ENCODE measurements around the gene OR1F1. TPM values are rescaled to one million over a fixed set of nuclear protein-coding genes. Genes with fewer than 3 reads are reported as not detected.
A peak's percentile ranks its signal among the peaks of the same experiment; 100 is the strongest.

OR1F1 gene
- total and polyA plus RNA-seq, 9 of the 15 experiments (the other 6 are each of a cell fraction or from before 2014, with no cell fraction given) = 0.15 to 0.61 (median 0.35) TPM; not detected in 3

GRCh38 chr16:3150346-3151218, 37.4 kb upstream of the OR1F1 start (continued):
- no peak for TF ChIP-seq HBP1 (CRISPR knock-in tag; IDR thresholded peaks at IDR 0.05)
- no peak for TF ChIP-seq E2F8 (IDR thresholded peaks at IDR 0.05; ENCODE audit: low read depth, partially characterized antibody)
- TF ChIP-seq ETS1 (conservative IDR thresholded peaks at IDR 0.05; ENCODE audit: control insufficient read depth, low read depth, low read length) = peak; percentile 95
- TF ChIP-seq PHF20 (IDR thresholded peaks at IDR 0.05; ENCODE audit: partially characterized antibody) = peak; percentile 87
- peak; percentile 40; the same call in 1 of the 2 replicates for TF ChIP-seq SMARCA5 (IDR thresholded peaks at IDR 0.05)
- peak in 1 of 2 experiments; percentile 72; a peak in 1 of 4 replicates for TF ChIP-seq CSDE1 (IDR thresholded peaks at IDR 0.05)
- peak; percentile 95 for TF ChIP-seq POLR3A (IDR thresholded peaks at IDR 0.05; ENCODE audit: borderline replicate concordance, extremely low read depth, insufficient read depth, insufficient read length)
- TF ChIP-seq MEF2D (tag; conservative IDR thresholded peaks at IDR 0.05; ENCODE audit: low read depth) = 0 out of 2 replicates have a peak, but pooled peaks have one; percentile 36
- peak; percentile 95 for TF ChIP-seq SNIP1 (IDR thresholded peaks at IDR 0.05; ENCODE audit: low read depth)
- peak; percentile 57 for TF ChIP-seq SMAD4 (CRISPR knock-in tag; conservative IDR thresholded peaks at IDR 0.05)
- TF ChIP-seq POLR2G (IDR thresholded peaks at IDR 0.05; ENCODE audit: low read depth, low read length) = peak; percentile 67; the same call in 1 of the 2 replicates
- peak; percentile 94 for TF ChIP-seq POLR3G (IDR thresholded peaks at IDR 0.05; ENCODE audit: extremely low read depth, insufficient read length, insufficient replicate concordance)
- peak; percentile 68; the same call in 1 of the 2 replicates for TF ChIP-seq CTBP1 (IDR thresholded peaks at IDR 0.05; ENCODE audit: borderline replicate concordance)
- no peak for TF ChIP-seq ZNF780A (CRISPR knock-in tag; IDR thresholded peaks at IDR 0.05)
- TF ChIP-seq RCOR1 (IDR thresholded peaks at IDR 0.05; ENCODE audit: borderline replicate concordance in 1 of 2, low read depth in 2 of 2, low read length in 2 of 2) = peak; percentile 13 to 80; a peak in 3 of 4 replicates
- no peak for TF ChIP-seq NONO (IDR thresholded peaks at IDR 0.05; ENCODE audit: low read depth in 2 of 2, low read length in 1 of 2)
- peak; percentile 92; the same call in 1 of the 2 replicates for TF ChIP-seq HMGXB4 (CRISPR knock-in tag; IDR thresholded peaks at IDR 0.05)
- peak; percentile 100 for TF ChIP-seq TBP (optimal IDR thresholded peaks at IDR 0.05; ENCODE audit: low read depth, low read length)
- TF ChIP-seq MECOM (CRISPR knock-in tag; IDR thresholded peaks at IDR 0.05) = peak; percentile 32; the same call in 1 of the 2 replicates
- TF ChIP-seq RBM17 (IDR thresholded peaks at IDR 0.05; ENCODE audit: borderline replicate concordance, low read depth, low read length) = no peak
